Body of pancreas (tissue), 4 donors: ENCODE results near the gene REM2.
"Not testable (repeated sequence)": the region's sequence is repeated elsewhere in the genome, so short reads cannot be mapped to it uniquely, and the experiment has no call there.

ENCODE experiments used
- CTCF ChIP-seq, 7 experiments: fragments of 450-650 bp in 4 of 7; fragments of 200-600 bp in 3 of 7; sonication (generic) in 3 of 7; IDR thresholded peaks; one replicate each; pipeline ENCODE4 v1.5.1; 2016 to 2019; ENCODE audit warnings: antibody characterized with exemption in 7 of 7
- POLR2A ChIP-seq, 3 donors: fragments of 450-650 bp; IDR thresholded peaks; one replicate each; pipeline ENCODE4 v1.6.1; 2016; ENCODE audit warnings: antibody characterized with exemption in 3 of 3, mild to moderate bottlenecking in 2 of 3

- TF ChIP-seq POLR2A, CTCF (IDR thresholded peaks at IDR 0.05): not testable (repeated sequence)
Measured at GRCh38 chr14:22914836-22915235, 31.8 kb downstream of the REM2 start.
